Measurements from ENCODE around the gene TRAF2. TPM values are rescaled to one million over a fixed set of nuclear protein-coding genes. Genes with fewer than 3 reads are reported as not detected.
A peak's percentile ranks its signal among the peaks of the same experiment; 100 is the strongest.

The TRAF2 gene
- total and polyA plus RNA-seq, 2 of the 13 experiments (the other 11 are each of a cell fraction or from before 2014, with no cell fraction given) = 12.4 to 13.6 TPM

GRCh38 chr9:136885950-136886578, at the start of gene TRAF2 (continued):
- no peak for TF ChIP-seq ZNF382 (CRISPR knock-in tag; IDR thresholded peaks at IDR 0.05; ENCODE audit: borderline replicate concordance)
- no peak; the same call in 1 of the 2 replicates for TF ChIP-seq CSRNP1 (CRISPR knock-in tag; IDR thresholded peaks at IDR 0.05)
- no peak; the same call in 1 of the 2 replicates for TF ChIP-seq ZBTB14 (CRISPR knock-in tag; IDR thresholded peaks at IDR 0.05)
- 0 out of 2 replicates have a peak, but pooled peaks have one; percentile 47 for TF ChIP-seq THAP8 (CRISPR knock-in tag; IDR thresholded peaks at IDR 0.05; ENCODE audit: borderline replicate concordance)
- 0 out of 2 replicates have a peak, but pooled peaks have one; percentile 35 for TF ChIP-seq ZNF768 (CRISPR knock-in tag; IDR thresholded peaks at IDR 0.05)
- TF ChIP-seq HIVEP1 (CRISPR knock-in tag; IDR thresholded peaks at IDR 0.05) = peak; percentile 20; the same call in 1 of the 2 replicates
- TF ChIP-seq HDAC1 (CRISPR knock-in tag; IDR thresholded peaks at IDR 0.05) = peak; percentile 62; the same call in 1 of the 2 replicates
- no peak for TF ChIP-seq EHMT2 (IDR thresholded peaks at IDR 0.05; ENCODE audit: borderline replicate concordance, low read depth, low read length)
- TF ChIP-seq UBTF (CRISPR knock-in tag; IDR thresholded peaks at IDR 0.05) = peak; percentile 45; the same call in 1 of the 2 replicates
- TF ChIP-seq AGO2 (optimal IDR thresholded peaks at IDR 0.05; ENCODE audit: low read depth, low read length) = peak; percentile 55
- no peak for TF ChIP-seq SOX6 (IDR thresholded peaks at IDR 0.05)
- TF ChIP-seq SOX6 (CRISPR knock-in tag; IDR thresholded peaks at IDR 0.05) = no peak; the same call in 1 of the 2 replicates
- no peak for TF ChIP-seq CENPX (CRISPR knock-in tag; IDR thresholded peaks at IDR 0.05)
- TF ChIP-seq IKZF5 (CRISPR knock-in tag; IDR thresholded peaks at IDR 0.05) = peak; percentile 28; the same call in 1 of the 2 replicates
- 0 out of 2 replicates have a peak, but pooled peaks have one; percentile 52 for TF ChIP-seq ARNT2 (CRISPR knock-in tag; IDR thresholded peaks at IDR 0.05; ENCODE audit: low read depth)
- 0 out of 2 replicates have a peak, but pooled peaks have one; percentile 34 for TF ChIP-seq CREBL2 (CRISPR knock-in tag; IDR thresholded peaks at IDR 0.05; ENCODE audit: borderline replicate concordance)
- TF ChIP-seq POLR2A (IDR thresholded peaks at IDR 0.05; ENCODE audit: insufficient read depth in 1 of 2, low read depth in 2 of 2, low read length in 2 of 2) = peak in 1 of 2 experiments; percentile 91; a peak in 2 of 4 replicates
- TF ChIP-seq ZUFSP (CRISPR knock-in tag; IDR thresholded peaks at IDR 0.05; ENCODE audit: borderline replicate concordance) = no peak
- TF ChIP-seq KDM5B (CRISPR knock-in tag; IDR thresholded peaks at IDR 0.05; ENCODE audit: borderline replicate concordance) = peak; percentile 68; the same call in 1 of the 2 replicates
- TF ChIP-seq FLYWCH1 (CRISPR knock-in tag; IDR thresholded peaks at IDR 0.05) = no peak
